ENCODE results near the gene C16orf86.

DNA sequence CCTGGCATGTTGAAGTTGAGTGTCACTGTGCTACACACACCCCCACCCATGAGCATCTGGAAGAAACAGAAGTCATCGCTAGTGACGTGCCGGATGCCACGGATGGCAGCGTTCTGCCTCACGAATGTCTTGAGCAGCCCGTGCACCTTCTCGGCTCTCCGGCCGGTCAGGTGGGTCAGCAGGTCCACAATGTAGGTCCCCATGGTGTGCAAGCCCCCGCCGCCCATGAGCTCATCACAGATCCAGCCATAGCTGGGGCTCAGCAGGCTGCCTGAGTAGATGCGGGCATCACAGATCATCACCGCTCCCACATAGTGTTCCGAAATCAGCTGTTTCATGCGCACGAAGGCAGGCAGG is 8.9 kb downstream of the C16orf86 start:
- TF ChIP-seq, protein P1, sequence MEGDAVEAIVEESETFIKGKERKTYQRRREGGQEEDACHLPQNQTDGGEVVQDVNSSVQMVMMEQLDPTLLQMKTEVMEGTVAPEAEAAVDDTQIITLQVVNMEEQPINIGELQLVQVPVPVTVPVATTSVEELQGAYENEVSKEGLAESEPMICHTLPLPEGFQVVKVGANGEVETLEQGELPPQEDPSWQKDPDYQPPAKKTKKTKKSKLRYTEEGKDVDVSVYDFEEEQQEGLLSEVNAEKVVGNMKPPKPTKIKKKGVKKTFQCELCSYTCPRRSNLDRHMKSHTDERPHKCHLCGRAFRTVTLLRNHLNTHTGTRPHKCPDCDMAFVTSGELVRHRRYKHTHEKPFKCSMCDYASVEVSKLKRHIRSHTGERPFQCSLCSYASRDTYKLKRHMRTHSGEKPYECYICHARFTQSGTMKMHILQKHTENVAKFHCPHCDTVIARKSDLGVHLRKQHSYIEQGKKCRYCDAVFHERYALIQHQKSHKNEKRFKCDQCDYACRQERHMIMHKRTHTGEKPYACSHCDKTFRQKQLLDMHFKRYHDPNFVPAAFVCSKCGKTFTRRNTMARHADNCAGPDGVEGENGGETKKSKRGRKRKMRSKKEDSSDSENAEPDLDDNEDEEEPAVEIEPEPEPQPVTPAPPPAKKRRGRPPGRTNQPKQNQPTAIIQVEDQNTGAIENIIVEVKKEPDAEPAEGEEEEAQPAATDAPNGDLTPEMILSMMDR (IDR thresholded peaks at IDR 0.05) = no peak
- no peak for TF ChIP-seq POLR2A (IDR thresholded peaks at IDR 0.05)

Measured in adrenal gland (tissue), 5 donors.